GM03348 (cell line): ENCODE results near the gene ATP8A2.

Experiments used
- DNase-seq: peaks from one replicate; pipeline ENCODE4 v3.0.0; 2012; ENCODE audit warnings: low spot score

ATP8A2 gene

DNA sequence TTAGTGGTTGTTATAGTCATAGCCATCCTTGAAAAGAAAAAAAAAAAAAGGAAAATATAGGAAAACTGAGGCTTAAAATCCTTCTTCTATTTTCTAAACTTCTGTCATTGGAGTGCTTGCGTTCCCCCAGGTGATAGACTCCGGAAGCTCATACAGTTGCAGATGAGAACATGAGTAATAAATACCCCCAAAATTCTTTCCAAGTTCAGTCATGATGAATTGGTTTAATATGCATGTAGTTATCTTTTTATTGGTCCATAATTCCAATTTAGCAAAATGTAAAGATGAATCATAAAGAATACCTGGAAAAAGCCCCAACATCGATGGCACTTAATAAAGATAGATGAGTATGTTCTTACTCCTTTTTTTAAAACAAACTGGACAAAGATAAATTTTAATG lies 487.8 kb downstream of the ATP8A2 start:
- no peak for DNase-seq

DNA sequence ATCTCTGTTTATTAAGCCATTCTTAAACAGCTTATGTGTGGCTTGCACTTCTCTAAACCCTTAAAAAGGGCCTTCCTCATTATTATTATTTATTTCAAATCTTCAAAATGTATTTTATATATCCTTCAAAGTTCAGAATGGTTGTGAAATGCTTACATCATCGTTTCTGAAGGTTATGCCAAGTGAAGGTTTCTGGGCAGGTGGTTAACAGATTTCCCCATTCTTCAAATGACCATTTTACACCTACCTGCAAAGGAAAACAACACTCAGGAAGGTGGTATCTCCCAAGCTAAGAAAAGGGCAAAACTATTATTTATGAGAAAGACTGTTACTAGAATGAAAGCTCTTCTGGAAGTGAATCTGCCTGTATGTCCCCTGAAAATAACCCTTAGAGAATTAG lies 488.5 kb downstream of the ATP8A2 start:
- DNase-seq: no peak

DNA sequence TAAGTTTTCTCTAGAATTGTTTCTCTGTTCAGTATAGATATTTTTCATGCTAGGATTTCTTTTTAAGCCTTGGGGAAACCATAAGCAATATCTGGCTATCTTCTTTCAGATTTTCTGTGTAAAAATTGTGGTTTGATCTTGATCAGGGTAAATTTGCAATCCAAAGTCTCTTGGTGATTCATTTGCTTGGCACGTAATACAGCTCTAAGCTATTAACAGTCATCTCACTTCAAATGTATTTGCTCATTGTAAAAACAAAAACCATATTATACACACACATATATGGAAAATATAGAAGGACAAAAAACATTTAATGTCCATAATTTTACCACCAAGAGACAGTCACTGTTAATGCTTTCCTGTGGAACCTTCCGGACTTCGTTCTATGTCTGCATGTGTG lies 489.1 kb downstream of the ATP8A2 start:
- DNase-seq: no peak

DNA sequence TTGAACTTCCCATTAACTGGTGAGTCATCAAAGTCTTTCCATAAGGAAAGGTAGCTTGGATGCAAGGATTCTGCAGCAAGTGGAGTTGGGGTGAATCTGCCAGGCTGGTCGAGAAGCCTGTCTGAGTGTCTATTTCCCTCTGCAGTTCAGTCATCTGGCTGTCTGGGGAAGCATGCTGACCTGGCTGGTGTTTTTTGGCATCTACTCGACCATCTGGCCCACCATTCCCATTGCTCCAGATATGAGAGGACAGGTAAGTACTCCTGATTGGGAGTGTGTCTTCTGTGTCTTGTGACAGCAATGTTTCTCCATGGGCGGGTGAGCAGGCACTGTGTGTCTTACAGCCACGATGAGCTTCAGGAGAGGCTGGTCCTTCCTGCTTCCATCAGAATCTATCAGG lies 490.4 kb downstream of the ATP8A2 start:
- DNase-seq: no peak

DNA sequence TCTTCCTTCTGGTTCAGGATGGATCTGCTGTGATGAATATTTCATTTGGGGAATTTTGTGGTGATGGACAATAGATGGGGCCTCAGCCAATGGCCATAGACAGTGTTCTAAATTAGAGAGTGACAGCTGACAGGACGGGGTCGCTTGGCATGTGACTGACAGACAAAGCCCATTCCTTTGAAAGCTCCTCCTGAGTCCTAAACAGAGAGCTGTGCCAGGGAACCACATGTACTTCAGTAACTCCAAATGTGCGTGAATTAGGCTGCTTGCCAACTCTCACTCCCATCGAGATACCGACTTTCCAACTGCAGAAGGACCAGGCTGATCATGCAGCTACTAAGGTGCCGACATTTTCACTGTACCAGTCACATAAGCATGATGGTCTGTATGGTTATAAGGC lies 492.3 kb downstream of the ATP8A2 start:
- no peak for DNase-seq

DNA sequence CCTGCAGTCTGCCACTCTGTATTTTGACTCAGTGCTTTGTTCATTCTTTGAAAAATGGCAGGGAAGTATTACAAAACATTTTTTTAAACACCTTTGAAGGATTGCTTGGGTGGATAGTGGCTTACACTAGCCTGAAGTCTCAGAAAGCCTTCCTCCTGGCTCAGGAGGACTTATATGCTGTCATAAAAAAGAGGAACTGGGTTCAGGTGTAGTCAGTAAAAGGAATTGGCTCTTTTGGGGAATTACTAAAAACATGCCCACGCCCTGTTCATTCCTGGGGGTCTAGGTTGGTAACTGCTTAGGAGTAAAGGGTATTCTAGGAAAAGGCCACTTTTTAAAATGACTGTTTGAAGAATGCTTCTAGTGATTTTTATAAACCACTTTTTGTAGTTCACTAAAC lies 493.2 kb downstream of the ATP8A2 start:
- no peak for DNase-seq

DNA sequence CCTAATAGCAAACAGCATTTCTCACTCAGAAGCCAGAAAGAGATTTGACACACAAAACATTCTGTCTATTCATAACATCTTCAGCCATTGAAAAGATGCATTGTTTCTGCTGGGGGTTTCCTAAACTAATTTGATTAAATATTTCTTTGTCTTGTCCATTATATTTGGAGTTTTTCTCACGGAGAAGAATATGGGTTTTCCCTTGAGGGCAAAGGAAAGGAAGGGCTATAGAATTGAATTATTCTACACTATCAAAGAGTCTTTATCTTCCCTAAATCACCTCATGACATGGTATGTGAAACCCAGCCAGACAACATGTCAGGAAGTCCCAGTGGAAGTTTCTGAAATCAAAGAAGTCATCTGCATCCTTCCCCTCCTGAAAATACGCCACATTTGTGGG lies 493.6 kb downstream of the ATP8A2 start:
- no peak for DNase-seq

DNA sequence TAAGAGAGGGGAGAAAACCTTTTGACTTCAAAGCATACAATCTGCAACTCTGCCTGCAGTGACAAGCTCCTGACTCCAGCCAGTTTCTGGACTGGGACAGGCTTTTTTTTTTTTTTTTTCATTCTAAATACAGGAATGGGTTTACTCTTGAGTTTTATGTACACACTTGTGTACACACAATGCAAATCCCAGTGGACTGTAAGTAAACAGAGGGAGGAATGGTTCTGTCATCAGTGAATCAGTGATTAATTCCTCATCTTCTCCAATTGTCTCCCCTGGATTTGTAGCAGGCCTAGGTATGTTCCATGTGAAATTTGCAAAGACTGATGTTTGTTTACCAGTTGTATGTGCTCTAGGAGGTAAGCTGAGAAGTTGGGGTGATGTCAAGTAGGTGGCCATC lies 495.3 kb downstream of the ATP8A2 start:
- DNase-seq: no peak

DNA sequence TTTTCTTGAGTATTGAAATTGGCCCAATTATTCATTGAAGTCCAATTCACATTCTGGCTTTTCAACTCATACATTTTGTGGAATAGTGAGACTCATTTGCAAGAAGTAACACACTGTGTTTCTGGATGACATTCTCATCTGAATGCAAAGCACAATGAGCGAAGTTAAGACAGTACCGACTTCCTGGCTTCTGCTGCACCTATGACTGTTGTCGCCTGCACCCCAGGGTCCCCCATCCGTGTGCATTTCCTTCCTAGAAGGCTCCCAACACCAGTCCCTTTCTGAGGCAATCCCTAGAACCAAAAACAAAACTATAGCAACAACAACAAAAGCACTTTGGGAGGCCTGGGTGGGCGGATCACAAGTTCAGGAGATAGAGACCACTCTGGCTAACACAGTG lies 496.7 kb downstream of the ATP8A2 start:
- no peak for DNase-seq

DNA sequence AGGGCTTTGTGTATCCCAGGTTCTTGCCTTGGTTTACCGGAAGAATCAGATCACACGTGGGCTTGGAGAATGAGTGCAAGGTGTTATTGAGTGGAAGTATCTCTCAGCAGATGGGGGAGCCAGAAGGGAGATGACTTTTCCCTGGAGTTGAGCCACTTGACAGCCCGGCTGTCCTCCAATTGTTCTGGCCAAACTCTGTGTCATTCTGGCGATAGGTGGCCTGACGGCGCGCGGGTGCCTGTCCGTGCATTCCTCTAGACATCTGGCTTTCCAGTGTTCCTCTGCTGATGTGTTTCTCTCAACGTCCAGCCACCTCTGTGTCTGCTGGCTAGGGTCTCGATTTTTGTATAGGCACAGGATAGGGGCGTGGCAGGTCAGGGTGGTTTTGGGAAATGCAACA lies 498.2 kb downstream of the ATP8A2 start:
- no peak for DNase-seq

DNA sequence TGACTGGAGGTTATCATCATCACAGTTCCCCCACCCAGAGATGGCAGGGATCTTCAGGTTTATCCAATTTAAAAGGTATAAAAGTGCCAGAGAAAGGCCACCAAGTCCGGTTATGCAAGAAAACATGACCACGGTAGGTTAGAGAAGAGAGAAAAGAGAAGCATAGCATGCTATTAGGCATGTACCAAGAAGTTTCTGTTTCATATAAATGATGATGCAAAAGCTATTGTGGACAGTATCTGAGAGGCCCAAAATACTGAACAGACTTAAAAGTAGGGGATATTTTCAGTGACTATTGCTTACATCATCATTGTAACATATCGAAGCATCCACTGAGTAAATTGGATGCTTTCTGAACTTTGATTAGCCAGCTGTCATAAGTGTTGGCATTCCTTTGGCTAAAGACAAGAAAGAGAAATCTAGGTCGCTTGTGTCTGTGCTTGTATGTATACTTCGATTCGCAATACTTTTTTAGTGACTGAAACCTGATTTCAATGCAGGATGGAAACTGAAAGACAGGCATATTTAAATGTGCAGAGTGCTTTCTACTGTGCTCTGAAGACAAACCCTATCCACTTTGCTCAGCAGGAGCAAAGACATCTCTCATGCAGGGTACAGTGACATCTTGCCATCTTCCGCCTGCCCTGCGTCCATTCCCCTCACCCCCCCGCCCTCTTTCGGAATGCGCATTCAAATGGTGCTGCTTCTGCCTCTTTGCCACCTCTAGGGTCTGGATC lies 499.8 kb downstream of the ATP8A2 start:
- DNase-seq: no peak

DNA sequence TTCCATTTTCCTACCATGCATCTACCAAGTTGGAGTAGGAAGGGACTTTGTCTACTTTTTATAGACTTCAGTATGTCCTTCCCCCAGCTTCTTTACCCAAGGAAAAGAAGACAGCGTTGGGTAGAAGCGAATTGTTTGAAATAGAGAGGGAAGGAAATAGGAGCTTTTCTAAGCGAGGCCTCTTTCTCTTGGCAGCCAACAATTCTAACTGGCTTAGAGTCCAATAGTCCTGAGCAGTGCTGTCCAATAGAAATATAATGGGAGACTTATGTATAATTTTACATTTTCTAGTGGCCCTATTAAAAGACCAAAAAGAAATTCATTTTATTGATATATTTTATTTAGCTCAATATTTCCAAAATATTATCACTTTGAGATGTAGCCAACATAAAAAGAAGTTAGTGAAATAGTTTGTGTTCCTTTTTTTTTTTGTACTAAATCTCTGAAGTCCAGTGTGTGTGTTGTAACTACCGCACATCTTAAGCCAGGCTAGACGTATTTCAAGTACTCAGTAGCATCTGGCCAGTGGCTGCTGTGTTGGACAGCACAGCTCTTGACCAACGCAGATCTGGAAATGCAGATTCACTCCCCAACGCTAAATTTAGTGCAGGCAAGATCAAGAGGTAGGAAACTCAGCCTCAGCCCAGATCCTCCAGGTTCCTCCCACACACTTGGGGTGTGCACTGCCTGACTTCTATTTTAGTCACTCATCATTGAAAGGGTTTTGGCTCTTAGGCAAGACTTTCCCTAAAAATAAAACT lies 500.9 kb downstream of the ATP8A2 start:
- no peak for DNase-seq

DNA sequence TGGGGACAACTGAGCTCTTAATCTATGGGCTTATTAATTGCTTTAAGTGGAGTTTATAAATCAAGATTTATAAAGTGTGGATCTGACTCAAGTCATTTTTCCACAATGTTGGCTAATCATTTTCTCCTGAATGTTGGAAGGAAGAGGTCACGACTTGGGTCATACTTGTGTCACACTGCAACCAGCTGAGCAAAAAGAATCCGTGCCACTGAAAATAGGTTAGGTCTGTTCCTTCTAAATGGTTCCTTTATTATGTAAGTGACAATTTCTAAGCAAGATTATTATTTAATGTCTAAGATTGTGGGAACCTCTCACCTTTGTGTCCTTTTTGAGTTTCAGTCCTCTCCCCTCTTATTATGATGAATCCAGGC lies 501.5 kb downstream of the ATP8A2 start:
- DNase-seq: no peak

DNA sequence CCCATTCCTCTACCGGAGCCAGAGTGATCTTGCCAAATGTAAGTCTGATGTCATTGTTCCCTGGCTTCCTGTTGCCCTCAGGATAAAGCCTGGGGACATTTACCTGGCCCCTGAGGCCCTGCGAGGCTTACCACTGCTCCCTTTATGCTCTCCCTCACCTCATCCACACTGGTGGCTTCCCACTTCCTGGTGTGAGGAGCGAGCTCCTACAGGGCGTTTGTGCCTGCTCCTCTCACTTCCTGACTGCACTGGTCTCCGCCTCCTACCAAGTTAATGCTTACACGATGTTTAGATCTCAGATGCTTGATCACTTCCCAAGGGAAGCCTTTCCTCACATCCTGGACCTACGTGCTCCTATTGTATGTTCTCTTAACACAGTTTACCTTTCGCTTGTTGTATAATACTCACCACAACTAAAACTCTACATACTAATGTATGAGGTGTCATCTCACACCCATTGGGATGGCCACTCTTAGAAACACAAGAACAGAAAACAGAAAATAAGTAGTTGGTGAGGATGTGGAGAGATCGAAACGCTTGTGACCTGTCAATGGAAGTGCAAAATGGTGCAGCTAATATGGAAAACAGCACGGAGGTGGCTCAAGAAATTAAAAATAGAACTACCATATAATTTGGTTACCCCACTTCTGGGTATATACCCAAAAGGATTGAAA lies 502.4 kb downstream of the ATP8A2 start:
- no peak for DNase-seq

DNA sequence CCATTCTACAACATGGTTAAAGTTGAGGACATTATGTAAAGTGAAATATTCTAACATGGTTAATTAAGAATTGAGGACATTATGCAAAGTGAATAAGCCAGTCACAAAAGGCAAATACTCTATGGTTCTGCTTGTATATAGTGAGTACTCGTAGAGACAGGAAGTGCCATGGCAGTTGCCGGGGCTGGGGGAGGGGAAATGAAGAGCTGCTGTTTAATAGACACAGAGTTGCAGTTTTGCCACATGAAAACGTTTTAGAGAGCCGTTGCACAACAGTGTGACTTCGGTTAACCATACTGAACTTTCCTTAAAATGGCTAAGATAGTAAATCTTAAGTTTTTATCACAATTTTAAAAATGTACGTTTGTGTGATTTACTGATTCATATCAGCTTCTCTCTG lies 503.1 kb downstream of the ATP8A2 start:
- DNase-seq: no peak

DNA sequence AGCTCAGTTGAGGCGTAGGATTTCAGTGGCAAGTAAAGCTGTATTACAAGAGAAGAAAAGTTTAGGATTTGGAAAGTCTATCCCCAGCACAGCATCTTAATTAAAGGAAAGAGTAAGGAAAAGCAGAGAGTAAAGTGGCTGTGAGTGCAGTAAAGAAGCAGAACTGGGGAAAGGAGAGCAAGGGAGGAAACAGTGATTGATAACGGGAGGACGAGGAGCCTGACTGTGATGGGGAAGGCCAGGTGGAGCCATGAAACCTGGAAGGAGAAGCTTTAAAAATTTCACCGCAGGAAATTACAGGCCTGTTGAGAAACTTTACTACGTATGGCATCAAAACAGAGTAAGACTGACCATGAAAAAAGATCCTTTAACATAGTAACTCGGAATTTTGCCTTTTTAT lies 504.5 kb downstream of the ATP8A2 start:
- DNase-seq: no peak

DNA sequence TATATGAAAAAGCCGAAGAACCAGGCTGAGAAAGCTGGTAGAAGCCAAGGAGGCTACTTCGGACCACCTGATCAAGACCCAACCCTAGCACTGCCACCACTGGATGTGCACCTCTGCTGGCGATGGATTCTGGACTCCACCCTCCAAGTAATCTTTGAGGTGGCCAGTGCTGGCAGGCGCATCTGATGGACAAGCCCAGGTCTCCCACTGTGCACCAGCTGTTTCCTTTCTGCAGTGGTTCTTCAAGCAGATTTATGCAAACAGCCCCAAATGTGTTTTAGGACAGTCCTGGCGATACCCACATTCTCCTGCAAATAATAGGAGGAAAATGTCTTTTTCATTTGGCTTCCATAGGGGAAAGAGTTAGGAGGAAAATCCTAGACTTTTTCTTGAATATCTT lies 507.7 kb downstream of the ATP8A2 start:
- no peak for DNase-seq

DNA sequence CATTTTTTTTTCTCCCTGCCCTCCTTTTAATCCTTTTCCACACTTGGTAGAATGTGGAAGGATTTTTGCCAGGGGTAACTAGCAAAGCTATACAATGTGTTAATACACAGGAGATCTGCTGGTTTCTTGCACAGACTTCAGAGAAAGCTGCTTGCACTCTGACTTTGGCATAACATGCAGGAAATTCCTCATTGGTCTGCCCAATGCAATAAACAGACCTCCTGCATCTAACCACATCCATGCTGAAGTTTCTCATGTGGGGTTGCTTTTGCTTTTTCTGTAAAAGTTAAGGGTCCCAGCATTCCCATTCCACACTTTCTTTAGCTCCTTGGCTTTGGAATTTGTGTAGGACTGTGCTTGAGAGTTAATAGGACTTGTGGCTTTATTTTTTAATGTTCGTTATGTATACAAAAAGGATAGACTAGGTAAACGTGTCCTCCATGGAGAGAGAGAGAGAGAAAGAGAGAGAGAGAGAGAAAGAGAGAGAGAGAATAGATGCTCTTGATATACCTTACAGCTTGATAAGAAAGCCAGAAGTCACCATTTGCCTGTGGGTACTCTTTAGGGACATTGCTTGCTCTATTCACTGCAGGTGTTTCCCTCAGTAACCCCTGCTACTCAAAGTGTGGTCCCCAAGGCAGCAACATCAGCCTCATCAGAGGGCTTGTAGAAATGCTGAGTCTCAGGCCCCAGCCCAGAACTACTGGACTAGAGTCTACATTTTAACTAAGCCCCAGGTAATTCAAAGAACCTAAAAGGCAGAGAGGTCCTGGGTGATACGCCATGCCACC lies 509.6 kb downstream of the ATP8A2 start:
- no peak for DNase-seq

DNA sequence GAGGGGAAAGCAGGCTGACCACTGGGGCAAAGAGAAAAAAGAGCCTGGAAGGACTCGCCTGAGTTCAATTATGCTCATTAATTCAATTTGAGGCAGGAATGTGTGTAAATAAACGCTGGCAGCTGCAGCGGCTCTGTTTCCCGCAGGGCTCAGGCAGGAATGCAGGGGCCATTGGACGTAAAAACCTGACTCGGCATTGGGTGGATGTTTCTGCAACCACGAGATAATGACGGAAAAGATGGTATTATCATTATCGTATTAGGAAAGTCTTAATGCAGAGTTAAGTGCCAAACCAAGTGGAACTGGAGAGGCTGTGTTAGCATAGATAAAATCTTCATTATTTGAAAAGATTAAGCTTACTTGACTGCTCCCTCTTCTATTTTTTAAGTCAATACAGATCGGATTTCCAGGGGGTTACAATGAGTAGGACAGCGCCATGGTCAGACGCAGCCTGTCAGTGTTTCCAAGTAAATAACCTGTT lies 510.2 kb downstream of the ATP8A2 start:
- no peak for DNase-seq

DNA sequence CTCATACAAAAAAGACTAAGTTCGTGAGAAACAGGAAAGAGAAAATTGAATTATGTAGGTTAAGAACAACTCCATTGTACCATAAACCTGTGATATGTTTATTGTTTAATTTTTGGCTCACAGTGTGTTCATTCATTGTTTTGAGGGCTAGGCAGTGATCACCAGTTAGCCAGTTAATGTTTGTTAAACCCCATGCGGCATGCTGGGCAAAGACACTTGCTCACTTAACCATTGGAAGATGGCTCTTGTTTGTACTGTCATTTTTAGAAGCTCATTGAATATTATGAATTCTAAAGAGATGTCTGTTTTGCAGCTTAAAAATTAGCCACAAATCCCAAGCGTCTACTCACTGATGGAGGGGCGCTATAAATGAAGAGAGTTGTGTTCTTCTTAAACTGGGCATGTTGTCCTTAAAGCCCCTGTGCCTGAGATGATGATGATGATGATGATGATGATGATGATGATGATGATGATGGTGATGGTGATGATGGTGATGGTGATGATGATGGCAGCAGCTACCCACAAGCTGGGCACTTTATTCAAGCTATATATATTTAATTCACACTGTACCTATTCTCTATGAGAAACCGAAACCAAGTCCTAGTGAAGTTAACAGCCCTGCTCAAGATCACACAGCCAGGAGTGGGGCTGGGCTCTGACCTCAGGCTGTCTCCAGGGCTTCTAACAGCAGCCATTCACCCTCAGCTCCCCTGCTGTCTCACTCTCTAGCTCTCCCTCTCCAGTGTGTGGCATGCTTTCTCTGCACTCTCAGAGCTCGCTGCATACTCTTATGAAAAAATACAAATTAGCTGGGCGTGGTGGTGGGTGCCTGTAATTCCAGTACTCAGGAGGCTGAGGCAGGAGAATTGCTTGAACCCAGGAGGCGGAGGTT lies 510.9 kb downstream of the ATP8A2 start:
- DNase-seq: no peak

DNA sequence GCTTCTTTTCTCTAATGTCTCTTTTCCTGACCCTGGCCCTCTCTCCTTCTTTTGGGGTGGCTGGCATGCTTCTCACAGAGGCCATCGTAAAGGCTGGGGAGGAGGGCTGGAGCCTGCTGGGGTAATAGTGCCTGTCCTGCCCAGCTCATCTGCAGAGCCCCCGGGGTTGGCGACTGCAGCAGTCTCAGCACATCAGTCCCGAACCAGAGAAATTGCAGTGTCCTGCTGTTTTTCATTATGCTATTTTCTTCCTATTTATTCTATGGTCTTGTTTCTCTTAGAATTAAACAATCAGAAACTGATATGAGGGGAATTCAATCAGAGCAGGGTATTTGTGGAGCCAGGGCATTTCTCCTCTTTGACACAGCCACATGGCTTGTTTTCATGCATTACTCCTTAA lies 513.6 kb downstream of the ATP8A2 start:
- no peak for DNase-seq
